Measurements from ENCODE around the gene ANXA8. TPM values are rescaled to one million over a fixed set of nuclear protein-coding genes. Genes with fewer than 3 reads are reported as not detected.
"Not testable (repeated sequence)": the region's sequence is repeated elsewhere in the genome, so short reads cannot be mapped to it uniquely, and the experiment has no call there.

Gene ANXA8
- total and polyA plus RNA-seq, 10 of the 15 experiments (the other 5 are each of a cell fraction or from before 2014, with no cell fraction given): 0.10 to 0.53 (median 0.41) TPM; not detected in 3

GRCh38 chr10:47484786-47485185 lies 871 bp upstream of the ANXA8 start:
- H3K4me1 ChIP-seq (ENCODE audit: control insufficient read depth, insufficient read depth, low read length); BruUV-seq (replicated peaks): not testable (repeated sequence)

GRCh38 chr10:47482367-47482766 lies 1.5 kb downstream of the ANXA8 start:
- SMC1A ChIA-PET (ENCODE audit: uncharacterized antibody, unreplicated experiment); H3K27me3 ChIP-seq (replicated peaks in 1 of 2; ENCODE audit: control insufficient read depth in 2 of 2, insufficient read depth in 2 of 2, low read length in 1 of 2); in situ Hi-C loops (cut with MboI); H4K20me1 ChIP-seq (ENCODE audit: control insufficient read depth, insufficient read depth); ATAC-seq; BruUV-seq (replicated peaks); H2AFZ ChIP-seq (ENCODE audit: control insufficient read depth, low read depth, low read length); RAD21 ChIA-PET (ENCODE audit: unreplicated experiment); intact Hi-C loops (cut with micrococcal nuclease; ENCODE audit: unreplicated experiment); H3K9me3 ChIP-seq (replicated peaks; ENCODE audit: control insufficient read depth, insufficient read depth, low read length); POLR2A ChIA-PET; H3K4me2 ChIP-seq (ENCODE audit: control insufficient read depth, insufficient read depth); H3K9ac ChIP-seq (ENCODE audit: control insufficient read depth, insufficient read depth, low read length); H3K4me3 ChIP-seq; DNase-seq (ENCODE audit: low read depth, low spot score); H3K36me3 ChIP-seq (ENCODE audit: control insufficient read depth in 2 of 2, insufficient read depth in 2 of 2, low read length in 1 of 2); H3K79me2 ChIP-seq (ENCODE audit: control insufficient read depth, insufficient read depth, low read length); H3K4me1 ChIP-seq (ENCODE audit: control insufficient read depth, insufficient read depth, low read length); H3K27ac ChIP-seq (ENCODE audit: control insufficient read depth, insufficient read depth); CTCF ChIA-PET; FAIRE-seq: not testable (repeated sequence)
- no CpG with 5 or more reads among the region's 1 CpG for WGBS (ENCODE audit: insufficient coverage, insufficient replicate concordance, low lambda C conversion rate, missing lambda C conversion rate)

More at GRCh38 chr10:47484786-47485185, 871 bp upstream of the ANXA8 start:
- H2AFZ ChIP-seq (ENCODE audit: control insufficient read depth, low read depth, low read length); H3K4me2 ChIP-seq (ENCODE audit: control insufficient read depth, insufficient read depth); in situ Hi-C loops (cut with MboI); H3K36me3 ChIP-seq (ENCODE audit: control insufficient read depth in 2 of 2, insufficient read depth in 2 of 2, low read length in 1 of 2); H4K20me1 ChIP-seq (ENCODE audit: control insufficient read depth, insufficient read depth); H3K9ac ChIP-seq (ENCODE audit: control insufficient read depth, insufficient read depth, low read length); H3K27ac ChIP-seq (ENCODE audit: control insufficient read depth, insufficient read depth); H3K27me3 ChIP-seq (replicated peaks in 1 of 2; ENCODE audit: control insufficient read depth in 2 of 2, insufficient read depth in 2 of 2, low read length in 1 of 2); H3K79me2 ChIP-seq (ENCODE audit: control insufficient read depth, insufficient read depth, low read length); DNase-seq (ENCODE audit: low read depth, low spot score); ATAC-seq; intact Hi-C loops (cut with micrococcal nuclease; ENCODE audit: unreplicated experiment); POLR2A ChIA-PET; FAIRE-seq; H3K4me3 ChIP-seq; SMC1A ChIA-PET (ENCODE audit: uncharacterized antibody, unreplicated experiment); RAD21 ChIA-PET (ENCODE audit: unreplicated experiment); H3K9me3 ChIP-seq (replicated peaks; ENCODE audit: control insufficient read depth, insufficient read depth, low read length); CTCF ChIA-PET: not testable (repeated sequence)
- WGBS (ENCODE audit: insufficient coverage, insufficient replicate concordance, low lambda C conversion rate, missing lambda C conversion rate): 33% methylated on average over 7 of the region's 11 CpGs

GRCh38 chr10:47481768-47482181 lies 2.1 kb downstream of the ANXA8 start:
- H3K4me3 ChIP-seq; H3K9me3 ChIP-seq (replicated peaks; ENCODE audit: control insufficient read depth, insufficient read depth, low read length); BruUV-seq (replicated peaks); intact Hi-C loops (cut with micrococcal nuclease; ENCODE audit: unreplicated experiment); POLR2A ChIA-PET; H3K36me3 ChIP-seq (ENCODE audit: control insufficient read depth in 2 of 2, insufficient read depth in 2 of 2, low read length in 1 of 2); ATAC-seq; RAD21 ChIA-PET (ENCODE audit: unreplicated experiment); FAIRE-seq; H2AFZ ChIP-seq (ENCODE audit: control insufficient read depth, low read depth, low read length); H3K79me2 ChIP-seq (ENCODE audit: control insufficient read depth, insufficient read depth, low read length); H3K9ac ChIP-seq (ENCODE audit: control insufficient read depth, insufficient read depth, low read length); DNase-seq (ENCODE audit: low read depth, low spot score); SMC1A ChIA-PET (ENCODE audit: uncharacterized antibody, unreplicated experiment); H4K20me1 ChIP-seq (ENCODE audit: control insufficient read depth, insufficient read depth); in situ Hi-C loops (cut with MboI); H3K4me2 ChIP-seq (ENCODE audit: control insufficient read depth, insufficient read depth); H3K27ac ChIP-seq (ENCODE audit: control insufficient read depth, insufficient read depth); CTCF ChIA-PET; H3K27me3 ChIP-seq (replicated peaks in 1 of 2; ENCODE audit: control insufficient read depth in 2 of 2, insufficient read depth in 2 of 2, low read length in 1 of 2); H3K4me1 ChIP-seq (ENCODE audit: control insufficient read depth, insufficient read depth, low read length): not testable (repeated sequence)
- WGBS (ENCODE audit: insufficient coverage, insufficient replicate concordance, low lambda C conversion rate, missing lambda C conversion rate): 15% methylated on average over 5 of the region's 6 CpGs

DNA sequence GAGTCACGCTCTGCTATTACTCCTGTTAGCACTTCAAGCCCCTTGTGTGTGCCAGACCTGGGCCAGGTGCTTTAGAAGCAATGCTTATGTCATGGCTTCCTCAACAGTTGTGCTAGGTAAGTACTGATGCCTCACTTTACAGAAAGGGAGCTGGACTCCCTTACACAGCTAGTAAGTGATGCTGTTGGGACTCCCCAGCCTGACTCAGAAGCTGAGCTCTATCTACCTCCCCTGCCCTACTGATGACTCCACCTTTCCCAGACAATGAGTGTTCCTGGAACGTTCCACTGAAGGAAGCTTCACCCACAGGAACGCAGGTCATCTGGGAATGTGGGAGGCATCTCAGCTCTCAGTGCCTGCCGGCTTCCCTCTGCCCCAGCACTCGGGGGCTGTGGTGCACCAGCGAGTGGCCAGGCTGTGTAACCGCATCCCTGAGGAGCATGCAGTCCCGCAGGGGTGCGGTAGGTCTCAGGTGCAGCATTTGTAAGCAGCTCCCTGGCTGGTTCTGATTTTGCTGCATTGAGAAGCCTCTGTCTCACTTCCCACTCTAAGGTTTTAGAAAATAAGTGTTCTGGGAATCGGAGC lies 2.6 kb downstream of the ANXA8 start:
- H4K20me1 ChIP-seq (ENCODE audit: control insufficient read depth, insufficient read depth); H3K4me3 ChIP-seq; SMC1A ChIA-PET (ENCODE audit: uncharacterized antibody, unreplicated experiment); CTCF ChIA-PET; H3K27me3 ChIP-seq (replicated peaks in 1 of 2; ENCODE audit: control insufficient read depth in 2 of 2, insufficient read depth in 2 of 2, low read length in 1 of 2); H3K27ac ChIP-seq (ENCODE audit: control insufficient read depth, insufficient read depth); intact Hi-C loops (cut with micrococcal nuclease; ENCODE audit: unreplicated experiment); H3K9me3 ChIP-seq (replicated peaks; ENCODE audit: control insufficient read depth, insufficient read depth, low read length); H2AFZ ChIP-seq (ENCODE audit: control insufficient read depth, low read depth, low read length); H3K79me2 ChIP-seq (ENCODE audit: control insufficient read depth, insufficient read depth, low read length); H3K4me2 ChIP-seq (ENCODE audit: control insufficient read depth, insufficient read depth); ATAC-seq; H3K9ac ChIP-seq (ENCODE audit: control insufficient read depth, insufficient read depth, low read length); DNase-seq (ENCODE audit: low read depth, low spot score); H3K36me3 ChIP-seq (ENCODE audit: control insufficient read depth in 2 of 2, insufficient read depth in 2 of 2, low read length in 1 of 2); POLR2A ChIA-PET; FAIRE-seq; in situ Hi-C loops (cut with MboI); RAD21 ChIA-PET (ENCODE audit: unreplicated experiment); H3K4me1 ChIP-seq (ENCODE audit: control insufficient read depth, insufficient read depth, low read length); BruUV-seq (replicated peaks): not testable (repeated sequence)
- WGBS (ENCODE audit: insufficient coverage, insufficient replicate concordance, low lambda C conversion rate, missing lambda C conversion rate): 61% methylated on average over 6 of the region's 10 CpGs

Measured in GM12878 (cell line).